Measurements from ENCODE around the gene MDM2. TPM values are rescaled to one million over a fixed set of nuclear protein-coding genes. Genes with fewer than 3 reads are reported as not detected.

MDM2 gene
- total and polyA plus RNA-seq, 2 of the 13 experiments (the other 11 are each of a cell fraction or from before 2014, with no cell fraction given), result 29.3 to 314 TPM

DNA sequence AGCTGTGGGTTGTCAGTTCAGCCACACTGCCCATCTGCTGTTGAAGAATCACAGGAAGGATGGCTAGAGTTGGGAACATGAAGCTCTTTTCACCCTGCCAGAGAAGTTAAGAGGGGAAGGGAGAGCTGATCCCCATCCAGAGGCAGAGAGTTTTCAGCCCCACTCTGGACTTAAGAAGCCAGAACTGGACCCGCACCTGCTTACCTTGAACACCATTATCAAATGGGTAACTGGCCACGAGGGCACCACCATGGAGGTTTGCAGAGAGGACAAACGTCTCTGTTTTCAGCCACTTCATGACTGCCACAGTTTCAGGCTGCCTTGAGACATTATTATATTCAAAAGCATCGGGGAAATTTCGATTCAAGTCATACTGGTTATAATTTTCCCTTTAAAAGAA, 62.0 kb downstream of the MDM2 start:
- H3K27me3 ChIP-seq (ENCODE audit: control insufficient read depth in 1 of 2, insufficient read depth in 2 of 2, low read length in 2 of 2), result peaks cover 0 to 2% of the 10 kb centered on the region in 2 experiments; a peak in 1 of 5 replicates
- no peak overlapping the region for H3K9ac ChIP-seq (ENCODE audit: insufficient read depth, low read depth, low read length)
- no peak overlapping the region for H2AFZ ChIP-seq (ENCODE audit: low read length)
- FAIRE-seq (no peak), ATAC-seq (no peak), DNase-seq (ENCODE audit: low spot score) (no peak)
- POLR2A ChIA-PET, result no interaction called here
- H3K79me2 ChIP-seq (ENCODE audit: insufficient read depth, low read length), result no peaks in the 10 kb centered on the region
- H3K9me3 ChIP-seq (ENCODE audit: low read length), result no peaks in the 10 kb centered on the region
- BruUV-seq (replicated peaks), result no TSS peak
- in situ Hi-C loops (cut with HindIII; ENCODE audit: extremely low pct_ligation_motif_present, low pct_unique_long_range_greater_than_20kb) (loop anchor here (5.0 kb wide), 1 partner anchor 202 kb away; no protein-coding TSS in a partner anchor), intact Hi-C loops (cut with micrococcal nuclease; ENCODE audit: unreplicated experiment) (no loop called here)
- no peaks in the 10 kb centered on the region for H4K20me1 ChIP-seq (ENCODE audit: insufficient read depth, low read length)
- H3K4me3 ChIP-seq (replicated peaks in 1 of 3; ENCODE audit: insufficient read depth in 1 of 3, low read depth in 2 of 3, low read length in 3 of 3), result no peak overlapping the region
- no peak overlapping the region for H3K27ac ChIP-seq (ENCODE audit: extremely low read length, insufficient read depth, low read length)
- CTCF ChIA-PET (ENCODE audit: low intra/inter-chr PET ratio, low total read pairs), result no interaction called here
- H3K4me2 ChIP-seq (ENCODE audit: low read depth, low read length), result no peak overlapping the region
- WGBS (ENCODE audit: low lambda C conversion rate), result 0% methylated on average over 3 of the region's 5 CpGs
- no peaks in the 10 kb centered on the region for H3K4me1 ChIP-seq (ENCODE audit: insufficient read depth, low read length)
- no peaks in the 10 kb centered on the region for H3K36me3 ChIP-seq (replicated peaks in 1 of 2; ENCODE audit: control insufficient read depth in 1 of 2, insufficient read depth in 2 of 2, low read length in 2 of 2)
- TF ChIP-seq, protein P1, sequence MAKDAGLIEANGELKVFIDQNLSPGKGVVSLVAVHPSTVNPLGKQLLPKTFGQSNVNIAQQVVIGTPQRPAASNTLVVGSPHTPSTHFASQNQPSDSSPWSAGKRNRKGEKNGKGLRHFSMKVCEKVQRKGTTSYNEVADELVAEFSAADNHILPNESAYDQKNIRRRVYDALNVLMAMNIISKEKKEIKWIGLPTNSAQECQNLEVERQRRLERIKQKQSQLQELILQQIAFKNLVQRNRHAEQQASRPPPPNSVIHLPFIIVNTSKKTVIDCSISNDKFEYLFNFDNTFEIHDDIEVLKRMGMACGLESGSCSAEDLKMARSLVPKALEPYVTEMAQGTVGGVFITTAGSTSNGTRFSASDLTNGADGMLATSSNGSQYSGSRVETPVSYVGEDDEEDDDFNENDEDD (CRISPR knock-in tag; IDR thresholded peaks at IDR 0.05; ENCODE audit: borderline replicate concordance), result no peak
- TF ChIP-seq ZKSCAN1 (IDR thresholded peaks at IDR 0.05; ENCODE audit: low read length), result no peak
- no peak for TF ChIP-seq KLF16 (CRISPR knock-in tag; IDR thresholded peaks at IDR 0.05)
- no peak for TF ChIP-seq ZNF143 (CRISPR knock-in tag; IDR thresholded peaks at IDR 0.05)
- no peak for TF ChIP-seq PAF1 (CRISPR knock-in tag; IDR thresholded peaks at IDR 0.05)
- TF ChIP-seq THAP11 (CRISPR knock-in tag; IDR thresholded peaks at IDR 0.05), result no peak
- no peak for TF ChIP-seq DNMT1 (CRISPR knock-in tag; IDR thresholded peaks at IDR 0.05)
- TF ChIP-seq SIN3B (IDR thresholded peaks at IDR 0.05; ENCODE audit: low read length), result no peak
- no peak for TF ChIP-seq ZNF577 (CRISPR knock-in tag; IDR thresholded peaks at IDR 0.05; ENCODE audit: borderline replicate concordance, low read depth)
- TF ChIP-seq GABPA (IDR thresholded peaks at IDR 0.05; ENCODE audit: low read depth, low read length), result no peak
- no peak for TF ChIP-seq GABPA (CRISPR knock-in tag; IDR thresholded peaks at IDR 0.05; ENCODE audit: low read depth)
- TF ChIP-seq, protein P2, sequence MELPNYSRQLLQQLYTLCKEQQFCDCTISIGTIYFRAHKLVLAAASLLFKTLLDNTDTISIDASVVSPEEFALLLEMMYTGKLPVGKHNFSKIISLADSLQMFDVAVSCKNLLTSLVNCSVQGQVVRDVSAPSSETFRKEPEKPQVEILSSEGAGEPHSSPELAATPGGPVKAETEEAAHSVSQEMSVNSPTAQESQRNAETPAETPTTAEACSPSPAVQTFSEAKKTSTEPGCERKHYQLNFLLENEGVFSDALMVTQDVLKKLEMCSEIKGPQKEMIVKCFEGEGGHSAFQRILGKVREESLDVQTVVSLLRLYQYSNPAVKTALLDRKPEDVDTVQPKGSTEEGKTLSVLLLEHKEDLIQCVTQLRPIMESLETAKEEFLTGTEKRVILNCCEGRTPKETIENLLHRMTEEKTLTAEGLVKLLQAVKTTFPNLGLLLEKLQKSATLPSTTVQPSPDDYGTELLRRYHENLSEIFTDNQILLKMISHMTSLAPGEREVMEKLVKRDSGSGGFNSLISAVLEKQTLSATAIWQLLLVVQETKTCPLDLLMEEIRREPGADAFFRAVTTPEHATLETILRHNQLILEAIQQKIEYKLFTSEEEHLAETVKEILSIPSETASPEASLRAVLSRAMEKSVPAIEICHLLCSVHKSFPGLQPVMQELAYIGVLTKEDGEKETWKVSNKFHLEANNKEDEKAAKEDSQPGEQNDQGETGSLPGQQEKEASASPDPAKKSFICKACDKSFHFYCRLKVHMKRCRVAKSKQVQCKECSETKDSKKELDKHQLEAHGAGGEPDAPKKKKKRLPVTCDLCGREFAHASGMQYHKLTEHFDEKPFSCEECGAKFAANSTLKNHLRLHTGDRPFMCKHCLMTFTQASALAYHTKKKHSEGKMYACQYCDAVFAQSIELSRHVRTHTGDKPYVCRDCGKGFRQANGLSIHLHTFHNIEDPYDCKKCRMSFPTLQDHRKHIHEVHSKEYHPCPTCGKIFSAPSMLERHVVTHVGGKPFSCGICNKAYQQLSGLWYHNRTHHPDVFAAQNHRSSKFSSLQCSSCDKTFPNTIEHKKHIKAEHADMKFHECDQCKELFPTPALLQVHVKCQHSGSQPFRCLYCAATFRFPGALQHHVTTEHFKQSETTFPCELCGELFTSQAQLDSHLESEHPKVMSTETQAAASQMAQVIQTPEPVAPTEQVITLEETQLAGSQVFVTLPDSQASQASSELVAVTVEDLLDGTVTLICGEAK (IDR thresholded peaks at IDR 0.05), result no peak
- TF ChIP-seq, protein P2 (CRISPR knock-in tag; IDR thresholded peaks at IDR 0.05), result no peak
- TF ChIP-seq, protein P3, sequence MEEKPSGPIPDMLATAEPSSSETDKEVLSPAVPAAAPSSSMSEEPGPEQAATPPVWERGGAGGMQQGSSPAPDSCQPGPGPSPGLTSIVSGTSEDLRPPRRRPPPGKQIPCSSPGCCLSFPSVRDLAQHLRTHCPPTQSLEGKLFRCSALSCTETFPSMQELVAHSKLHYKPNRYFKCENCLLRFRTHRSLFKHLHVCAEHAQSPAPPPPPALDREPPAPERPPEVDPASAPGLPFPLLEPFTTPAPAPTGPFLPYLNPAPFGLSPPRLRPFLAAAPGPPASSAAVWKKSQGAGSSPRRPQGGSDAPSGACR (CRISPR knock-in tag; IDR thresholded peaks at IDR 0.05), result no peak
- TF ChIP-seq ZNF598 (CRISPR knock-in tag; IDR thresholded peaks at IDR 0.05; ENCODE audit: borderline replicate concordance), result no peak
- no peak for TF ChIP-seq SNAPC2 (CRISPR knock-in tag; IDR thresholded peaks at IDR 0.05)
- no peak for TF ChIP-seq ZNF331 (CRISPR knock-in tag; IDR thresholded peaks at IDR 0.05)

All from HepG2 (cell line).